CD4-positive, alpha-beta T cell (primary cell): Measurements from ENCODE around the gene NPR2. TPM values are rescaled to one million over a fixed set of nuclear protein-coding genes. Genes with fewer than 3 reads are reported as not detected.
A peak's percentile ranks its signal among the peaks of the same experiment; 100 is the strongest.

Experiments
- ATAC-seq: fragments of 200-7000 bp; cut with Tn5 transposase; one replicate; pipeline ENCODE4 v1.10.0; 2022; ENCODE audit warnings: mild to moderate bottlenecking; ENCODE audit not compliant: poor library complexity
- CTCF ChIA-PET: fragments of 350-600 bp; sonication (Branson Sonifier 250); formaldehyde crosslinking; loops from one replicate; lab custom pipeline; 2021; ENCODE audit warnings: antibody characterized with exemption, inconsistent platforms; lab: Charles Lee
- POLR2A ChIA-PET: fragments of 350-600 bp; sonication (Branson Sonifier 250); formaldehyde crosslinking; loops from one replicate; lab custom pipeline; 2021; ENCODE audit warnings: antibody characterized with exemption, inconsistent platforms; lab: Charles Lee
- DNase-seq, 14 experiments: peaks; one replicate each; pipeline ENCODE4 v3.0.0-alpha.2; 2013 to 2020; ENCODE audit warnings: mixed read lengths in 2 of 14
- H3K27ac ChIP-seq, 2 donors: one replicate each; pipeline versions ENCODE4 v1.5.1 to v1.7.0; 2013; ENCODE audit warnings: low read length in 2 of 2, low read depth in 1 of 2, mild to moderate bottlenecking in 1 of 2
- H3K27me3 ChIP-seq, 2 experiments: 1 replicate in 1 of 2; 2 replicates in 1 of 2; pipeline versions ENCODE4 v1.6.1 to v1.7.0; 2013; ENCODE audit warnings: low read length in 2 of 2, control low read depth in 1 of 2, mild to moderate bottlenecking in 1 of 2, moderate library complexity in 1 of 2; ENCODE audit not compliant: insufficient read depth in 2 of 2, control insufficient read depth in 1 of 2
- H3K36me3 ChIP-seq: one replicate; pipeline ENCODE4 v1.6.1; 2013; ENCODE audit warnings: low read length, control low read depth; ENCODE audit not compliant: insufficient read depth
- H3K4me1 ChIP-seq: one replicate; pipeline ENCODE4 v1.6.1; 2013; ENCODE audit warnings: low read length, control low read depth; ENCODE audit not compliant: insufficient read depth
- H3K4me3 ChIP-seq: one replicate; pipeline ENCODE4 v1.5.1; 2013; ENCODE audit warnings: mild to moderate bottlenecking, low read length, moderate library complexity
- H3K9me3 ChIP-seq, 2 experiments: 1 replicate in 1 of 2; 2 replicates in 1 of 2; pipeline versions ENCODE4 v1.6.1 to v1.7.0; 2013; ENCODE audit warnings: low read length in 2 of 2, mild to moderate bottlenecking in 2 of 2, control low read depth in 1 of 2, moderate library complexity in 1 of 2; ENCODE audit not compliant: control insufficient read depth in 1 of 2, insufficient read depth in 1 of 2
- H3K27ac Mint-ChIP-seq: one replicate; pipeline ENCODE4 v1.8.0; 2020; ENCODE audit warnings: mixed read lengths
- H3K27me3 Mint-ChIP-seq: one replicate; pipeline ENCODE4 v1.8.0; 2021; ENCODE audit warnings: mixed read lengths
- H3K36me3 Mint-ChIP-seq: one replicate; pipeline ENCODE4 v1.8.0; 2021; ENCODE audit warnings: low read depth, mixed read lengths
- H3K4me1 Mint-ChIP-seq: one replicate; pipeline ENCODE4 v1.8.0; 2021; ENCODE audit warnings: low read depth, mixed read lengths
- H3K4me3 Mint-ChIP-seq: one replicate; pipeline ENCODE4 v1.8.0; 2020; ENCODE audit warnings: mild to moderate bottlenecking, mixed read lengths
- H3K9me3 Mint-ChIP-seq: one replicate; pipeline ENCODE4 v1.8.0; 2020; ENCODE audit warnings: mixed read lengths
- CTCF ChIP-seq: fragments of 200-600 bp; IDR thresholded peaks from one replicate; pipeline ENCODE4 v1.8.0; 2022; ENCODE audit warnings: antibody characterized with exemption, mild to moderate bottlenecking
- intact Hi-C, 2 experiments: fragments of 100-400 bp; cut with DNase I in 1 of 2; cut with micrococcal nuclease in 1 of 2; formaldehyde crosslinking; loops; one replicate each; pipeline versions ENCODE4 v1.15.1 to v1.9.0; 2023 to 2025; cut with DNase I, micrococcal nuclease
- total RNA-seq, 174 experiments: library from RNA in 2 of 174; stranded (reverse) in 2 of 174; gene quantifications; one replicate each; pipeline ENCODE4 v1.2.3 and lab custom pipeline; 2021 to 2026

NPR2 gene
- total RNA-seq, 2 experiments from 2014 or later, result 1.2 to 4.2 TPM

- DNase-seq, result peak; percentile 89 to 99 (median 93)
- ChIA-PET CTCF (interaction anchor here (0.9 to 2.4 kb wide), 10 partner anchors 14 to 208 kb away, joined by 3 to 10 read pairs (median 4); partner anchors contain the start of genes CCDC107, CREB3, RMRP and TLN1), POLR2A (interaction anchor here (0.9 to 3.4 kb wide), 15 partner anchors 8 to 209 kb away, joined by 3 to 14 read pairs (median 4); partner anchors contain the start of genes CCDC107, CREB3, FAM221B and GBA2)
- Mint-ChIP-seq H3K4me1 (peaks cover 43% of the 10 kb centered on the region), H3K27me3 (no peaks in the 10 kb centered on the region), H3K9me3 (no peaks in the 10 kb centered on the region), H3K36me3 (peaks cover 37% of the 10 kb centered on the region), H3K4me3 (peak within 1 kb of the TSS; percentile 91), H3K27ac (peak within 1 kb of the TSS; percentile 91)
- H3K36me3 ChIP-seq, result peaks cover 20% of the 10 kb centered on the region
- TF ChIP-seq CTCF, result no peak
- intact Hi-C loops, result loop anchor here (1.0 to 10.0 kb wide), 8 partner anchors 17 to 820 kb away; partner anchors contain the start of genes ATOSB (in 1 of the 2), CREB3 (in 1 of the 2), GBA2 (in 1 of the 2) and RGP1 (in 1 of the 2)
- H3K4me3 ChIP-seq, result peak within 1 kb of the TSS; percentile 62
- H3K27ac ChIP-seq, result peak within 1 kb of the TSS; percentile 69 to 77
- ATAC-seq, result peak; percentile 63
- H3K27me3 ChIP-seq, result no peaks in the 10 kb centered on the region
- H3K4me1 ChIP-seq, result peaks cover 42% of the 10 kb centered on the region
- H3K9me3 ChIP-seq, result no peaks in the 10 kb centered on the region
These were observed 20.7 kb downstream of the NPR2 start, which contains the start of gene SPAG8 for GRCh38 chr9:35812025-35812602. SPAG8 (minus strand) TSS chr9:35812262; CDS start chr9:35812147, 115 bp downstream.

GRCh38 chr9:35813434-35814105 lies 22.2 kb downstream of the NPR2 start:
- POLR2A ChIA-PET, result interaction anchor here (1.2 to 2.2 kb wide), 3 partner anchors 8 to 13 kb away, joined by 4 to 10 read pairs (median 5); no protein-coding TSS in a partner anchor

More at GRCh38 chr9:35813434-35814105, 22.2 kb downstream of the NPR2 start:
- no peak overlapping the region for H3K27ac ChIP-seq
- peaks cover 42% of the 10 kb centered on the region for H3K4me1 ChIP-seq
- peaks cover 24% of the 10 kb centered on the region for H3K36me3 Mint-ChIP-seq
- no peak overlapping the region for H3K4me3 ChIP-seq
- H3K4me3 Mint-ChIP-seq, result peak overlapping the region; percentile 91
- ATAC-seq (no peak), DNase-seq (peak in 1 of 14 experiments; percentile 27)
- intact Hi-C loops, result loop anchor here (2.0 to 10.0 kb wide), 9 partner anchors 66 to 821 kb away; partner anchors contain the start of genes CREB3 (in 2 of the 2), TLN1 (in 2 of the 2), ATOSB (in 1 of the 2) and GBA2 (in 1 of the 2)
- no peaks in the 10 kb centered on the region for H3K9me3 Mint-ChIP-seq
- CTCF ChIA-PET, result interaction anchor here (1.8 to 2.4 kb wide), 2 partner anchors 12 to 23 kb away, joined by 7 to 10 read pairs; no protein-coding TSS in a partner anchor
- no peaks in the 10 kb centered on the region for H3K27me3 Mint-ChIP-seq
- no peaks in the 10 kb centered on the region for H3K27me3 ChIP-seq
- peak overlapping the region; percentile 91 for H3K27ac Mint-ChIP-seq
- TF ChIP-seq CTCF, result no peak
- H3K4me1 Mint-ChIP-seq, result peaks cover 43% of the 10 kb centered on the region
- no peaks in the 10 kb centered on the region for H3K9me3 ChIP-seq
- H3K36me3 ChIP-seq, result peaks cover 11% of the 10 kb centered on the region
